Activated T-cell treated with anti-CD3 and anti-CD28 coated beads, Interleukin-2, amount 50 U/mL, for 24 hours (primary cell): ENCODE measurements around the gene ZNF783.
"Not testable (repeated sequence)": the region's sequence is repeated elsewhere in the genome, so short reads cannot be mapped to it uniquely, and the experiment has no call there.

Experiments used
- DNase-seq: peaks from one replicate; pipeline ENCODE4 v3.0.0-alpha.2; 2020
- H3K27ac Mint-ChIP-seq: 2 replicates; pipeline ENCODE4 v1.8.0; 2020; ENCODE audit warnings: mild to moderate bottlenecking, mixed read lengths
- H3K27me3 Mint-ChIP-seq: 2 replicates; pipeline ENCODE4 v1.8.0; 2020; ENCODE audit warnings: mixed read lengths
- H3K36me3 Mint-ChIP-seq: 2 replicates; pipeline ENCODE4 v1.8.0; 2020; ENCODE audit warnings: low read depth, mixed read lengths
- H3K4me1 Mint-ChIP-seq: 2 replicates; pipeline ENCODE4 v1.8.0; 2020; ENCODE audit warnings: low read depth, mixed read lengths
- H3K4me3 Mint-ChIP-seq: 2 replicates; pipeline ENCODE4 v1.8.0; 2020; ENCODE audit warnings: mild to moderate bottlenecking, moderate library complexity, mixed read lengths
- H3K9me3 Mint-ChIP-seq: 2 replicates; pipeline ENCODE4 v1.8.0; 2020; ENCODE audit warnings: mixed read lengths

ZNF783 gene

GRCh38 chr7:149316606-149317005, 54.6 kb downstream of the ZNF783 start:
- H3K9me3 Mint-ChIP-seq, result no peaks in the 10 kb centered on the region
- peaks cover 21% of the 10 kb centered on the region for H3K27me3 Mint-ChIP-seq
- H3K4me3 Mint-ChIP-seq, result no peak overlapping the region
- H3K4me1 Mint-ChIP-seq, result peaks cover 8% of the 10 kb centered on the region
- DNase-seq, result no peak
- no peaks in the 10 kb centered on the region for H3K36me3 Mint-ChIP-seq
- no peak overlapping the region for H3K27ac Mint-ChIP-seq

- Mint-ChIP-seq H3K27ac (no peak overlapping the region), H3K4me1 (peaks cover 17% of the 10 kb centered on the region), H3K9me3 (no peaks in the 10 kb centered on the region), H3K27me3 (peaks cover 24% of the 10 kb centered on the region), H3K36me3 (no peaks in the 10 kb centered on the region), H3K4me3 (no peak overlapping the region)
- no peak for DNase-seq
Measured at GRCh38 chr7:149317496-149317895, 55.5 kb downstream of the ZNF783 start.

- no peaks in the 10 kb centered on the region for H3K9me3 Mint-ChIP-seq
- H3K27me3 Mint-ChIP-seq, result peaks cover 24% of the 10 kb centered on the region
- peaks cover 18% of the 10 kb centered on the region for H3K4me1 Mint-ChIP-seq
- H3K4me3 Mint-ChIP-seq, result no peak overlapping the region
- no peak for DNase-seq
- H3K36me3 Mint-ChIP-seq, result no peaks in the 10 kb centered on the region
- no peak overlapping the region for H3K27ac Mint-ChIP-seq
Measured at GRCh38 chr7:149317986-149318672, 56.1 kb downstream of the ZNF783 start.

- DNase-seq, result no peak
- H3K27ac Mint-ChIP-seq, result no peak overlapping the region
- no peak overlapping the region for H3K4me3 Mint-ChIP-seq
- peaks cover 18% of the 10 kb centered on the region for H3K4me1 Mint-ChIP-seq
- no peaks in the 10 kb centered on the region for H3K36me3 Mint-ChIP-seq
- H3K27me3 Mint-ChIP-seq, result peaks cover 24% of the 10 kb centered on the region
- H3K9me3 Mint-ChIP-seq, result no peaks in the 10 kb centered on the region
Measured at GRCh38 chr7:149319376-149319775, 57.4 kb downstream of the ZNF783 start.

- H3K4me1 Mint-ChIP-seq, result peaks cover 18% of the 10 kb centered on the region
- DNase-seq, result no peak
- H3K9me3 Mint-ChIP-seq, result no peaks in the 10 kb centered on the region
- no peak overlapping the region for H3K4me3 Mint-ChIP-seq
- no peaks in the 10 kb centered on the region for H3K36me3 Mint-ChIP-seq
- H3K27me3 Mint-ChIP-seq, result peaks cover 24% of the 10 kb centered on the region
- H3K27ac Mint-ChIP-seq, result no peak overlapping the region
Measured at GRCh38 chr7:149320313-149321124, 58.5 kb downstream of the ZNF783 start.

GRCh38 chr7:149321125-149321905, 59.3 kb downstream of the ZNF783 start:
- H3K27me3 Mint-ChIP-seq, result peaks cover 24% of the 10 kb centered on the region
- not testable (repeated sequence) for H3K27ac Mint-ChIP-seq, H3K4me3 Mint-ChIP-seq, H3K36me3 Mint-ChIP-seq, H3K9me3 Mint-ChIP-seq, DNase-seq
- peaks cover 22% of the 10 kb centered on the region for H3K4me1 Mint-ChIP-seq

- no peaks in the 10 kb centered on the region for H3K36me3 Mint-ChIP-seq
- no peak overlapping the region for H3K27ac Mint-ChIP-seq
- H3K4me1 Mint-ChIP-seq, result peaks cover 18% of the 10 kb centered on the region
- DNase-seq, result no peak
- H3K27me3 Mint-ChIP-seq, result peaks cover 24% of the 10 kb centered on the region
- peak overlapping the region; percentile 26 for H3K4me3 Mint-ChIP-seq
- no peaks in the 10 kb centered on the region for H3K9me3 Mint-ChIP-seq
Measured at GRCh38 chr7:149321978-149322541, 60.1 kb downstream of the ZNF783 start.

GRCh38 chr7:149322737-149323136, 60.7 kb downstream of the ZNF783 start:
- H3K27me3 Mint-ChIP-seq, result peaks cover 21% of the 10 kb centered on the region
- no peak overlapping the region for H3K4me3 Mint-ChIP-seq
- DNase-seq, result no peak
- no peaks in the 10 kb centered on the region for H3K36me3 Mint-ChIP-seq
- no peak overlapping the region for H3K27ac Mint-ChIP-seq
- no peaks in the 10 kb centered on the region for H3K9me3 Mint-ChIP-seq
- H3K4me1 Mint-ChIP-seq, result peaks cover 18% of the 10 kb centered on the region

GRCh38 chr7:149325248-149325647, 63.3 kb downstream of the ZNF783 start:
- Mint-ChIP-seq H3K36me3 (no peaks in the 10 kb centered on the region), H3K27me3 (peaks cover 8% of the 10 kb centered on the region), H3K27ac (no peak overlapping the region), H3K4me1 (peaks cover 18% of the 10 kb centered on the region), H3K4me3 (no peak overlapping the region), H3K9me3 (no peaks in the 10 kb centered on the region)
- no peak for DNase-seq

GRCh38 chr7:149329265-149329664, 67.3 kb downstream of the ZNF783 start:
- Mint-ChIP-seq H3K36me3 (no peaks in the 10 kb centered on the region), H3K27ac (no peak overlapping the region), H3K9me3 (peaks cover 3% of the 10 kb centered on the region), H3K27me3 (peaks cover 6% of the 10 kb centered on the region), H3K4me3 (no peak overlapping the region), H3K4me1 (peaks cover 3% of the 10 kb centered on the region)
- no peak for DNase-seq

GRCh38 chr7:149329766-149330334, 67.9 kb downstream of the ZNF783 start:
- H3K4me3 Mint-ChIP-seq, result no peak overlapping the region
- H3K4me1 Mint-ChIP-seq, result peaks cover 3% of the 10 kb centered on the region
- no peak for DNase-seq
- peaks cover 9% of the 10 kb centered on the region for H3K27me3 Mint-ChIP-seq
- H3K9me3 Mint-ChIP-seq, result peaks cover 3% of the 10 kb centered on the region
- no peak overlapping the region for H3K27ac Mint-ChIP-seq
- no peaks in the 10 kb centered on the region for H3K36me3 Mint-ChIP-seq

- H3K4me3 Mint-ChIP-seq, result no peak overlapping the region
- H3K4me1 Mint-ChIP-seq, result no peaks in the 10 kb centered on the region
- no peak overlapping the region for H3K27ac Mint-ChIP-seq
- DNase-seq, result no peak
- H3K9me3 Mint-ChIP-seq, result peaks cover 3% of the 10 kb centered on the region
- H3K36me3 Mint-ChIP-seq, result no peaks in the 10 kb centered on the region
- H3K27me3 Mint-ChIP-seq, result peaks cover 9% of the 10 kb centered on the region
Measured at GRCh38 chr7:149330914-149331567, 69.0 kb downstream of the ZNF783 start.

- not testable (repeated sequence) for H3K4me1 Mint-ChIP-seq, H3K27ac Mint-ChIP-seq, H3K36me3 Mint-ChIP-seq, DNase-seq, H3K9me3 Mint-ChIP-seq, H3K27me3 Mint-ChIP-seq, H3K4me3 Mint-ChIP-seq
Measured at GRCh38 chr7:149332602-149333320, 70.8 kb downstream of the ZNF783 start.
